AG09309 (cell line): ENCODE results near the gene NFIX.

ENCODE experiments used
- DNase-seq: peaks from one replicate; pipeline ENCODE4 v3.0.0-alpha.2; 2010; ENCODE audit warnings: low read depth
- H3K4me3 ChIP-seq: 2 replicates; pipeline ENCODE4 v1.5.1; 2011; ENCODE audit warnings: mild to moderate bottlenecking, low read depth, low read length, moderate library complexity; ENCODE audit not compliant: control insufficient read depth
- CTCF ChIP-seq: IDR thresholded peaks from 2 replicates; pipeline ENCODE4 v1.5.1; 2011; ENCODE audit warnings: mild to moderate bottlenecking, low read depth, low read length, inconsistent platforms; ENCODE audit not compliant: insufficient read depth, control insufficient read depth; ENCODE audit errors: missing control alignments

Gene NFIX

GRCh38 chr19:13024126-13024950, 29.1 kb downstream of the NFIX start:
- no peak for TF ChIP-seq CTCF
- DNase-seq = no peak
- peak overlapping the region; percentile 62 for H3K4me3 ChIP-seq

- H3K4me3 ChIP-seq = peak overlapping the region; percentile 62
- no peak for TF ChIP-seq CTCF
- no peak for DNase-seq
Measured at GRCh38 chr19:13024951-13025697, 29.8 kb downstream of the NFIX start.

- DNase-seq = no peak
- peak overlapping the region; percentile 62 for H3K4me3 ChIP-seq
- no peak for TF ChIP-seq CTCF
Measured at GRCh38 chr19:13025819-13026456, 30.7 kb downstream of the NFIX start.

- no peak for TF ChIP-seq CTCF
- no peak for DNase-seq
- peak overlapping the region; percentile 62 for H3K4me3 ChIP-seq
Measured at GRCh38 chr19:13026462-13027370, 31.4 kb downstream of the NFIX start.

- no peak overlapping the region for H3K4me3 ChIP-seq
- TF ChIP-seq CTCF = no peak
- no peak for DNase-seq
Measured at GRCh38 chr19:13027557-13027956, 32.3 kb downstream of the NFIX start.

- no peak for TF ChIP-seq CTCF
- DNase-seq = no peak
- no peak overlapping the region for H3K4me3 ChIP-seq
Measured at GRCh38 chr19:13028027-13028426, 32.8 kb downstream of the NFIX start.
